T-helper 17 cell (primary cell): Measurements from ENCODE around the gene EEA1. TPM values are rescaled to one million over a fixed set of nuclear protein-coding genes. Genes with fewer than 3 reads are reported as not detected.

Experiments used
- ATAC-seq: fragments of 150-1000 bp; cut with Tn5 transposase; 2 replicates; pipeline ENCODE4 v1.10.0; 2021; ENCODE audit warnings: mild to moderate bottlenecking, moderate library complexity
- DNase-seq, 3 donors: peaks; one replicate each; pipeline versions ENCODE4 v3.0.0 to v3.0.0-alpha.2; 2020 to 2021
- H3K9me3 ChIP-seq: one replicate; pipeline ENCODE4 v1.7.0; 2013; ENCODE audit warnings: low read length, mild to moderate bottlenecking; ENCODE audit not compliant: control insufficient read depth, poor library complexity, severe bottlenecking
- H3K27ac Mint-ChIP-seq: one replicate; pipeline ENCODE4 v1.8.0; 2022; ENCODE audit warnings: mild to moderate bottlenecking, moderate library complexity, mixed read lengths
- H3K27me3 Mint-ChIP-seq: one replicate; pipeline ENCODE4 v1.8.0; 2022; ENCODE audit warnings: mixed read lengths
- H3K36me3 Mint-ChIP-seq: one replicate; pipeline ENCODE4 v1.8.0; 2022; ENCODE audit warnings: low read depth, mixed read lengths
- H3K4me1 Mint-ChIP-seq: one replicate; pipeline ENCODE4 v1.8.0; 2022; ENCODE audit warnings: mild to moderate bottlenecking, mixed read lengths
- H3K4me3 Mint-ChIP-seq: one replicate; pipeline ENCODE4 v1.8.0; 2022; ENCODE audit warnings: mild to moderate bottlenecking, moderate library complexity, mixed read lengths
- total RNA-seq, 4 donors: library from RNA in 2 of 4; stranded (reverse) in 2 of 4; gene quantifications; one replicate each; pipeline ENCODE4 v1.2.3 and lab custom pipeline; 2022 to 2026

The EEA1 gene
- total RNA-seq, 2 donors from 2014 or later, result 13.2 to 16.1 TPM

- Mint-ChIP-seq H3K4me3 (no peak overlapping the region), H3K36me3 (peaks cover 2% of the 10 kb centered on the region), H3K27me3 (no peaks in the 10 kb centered on the region), H3K4me1 (peaks cover 5% of the 10 kb centered on the region), H3K27ac (peak overlapping the region; percentile 21)
- ATAC-seq (no peak), DNase-seq (no peak)
- H3K9me3 ChIP-seq, result no peaks in the 10 kb centered on the region
Observed at GRCh38 chr12:92899386-92900001, 29.6 kb downstream of the EEA1 start.

GRCh38 chr12:92898755-92899154 lies 30.3 kb downstream of the EEA1 start:
- no peak for DNase-seq

DNA sequence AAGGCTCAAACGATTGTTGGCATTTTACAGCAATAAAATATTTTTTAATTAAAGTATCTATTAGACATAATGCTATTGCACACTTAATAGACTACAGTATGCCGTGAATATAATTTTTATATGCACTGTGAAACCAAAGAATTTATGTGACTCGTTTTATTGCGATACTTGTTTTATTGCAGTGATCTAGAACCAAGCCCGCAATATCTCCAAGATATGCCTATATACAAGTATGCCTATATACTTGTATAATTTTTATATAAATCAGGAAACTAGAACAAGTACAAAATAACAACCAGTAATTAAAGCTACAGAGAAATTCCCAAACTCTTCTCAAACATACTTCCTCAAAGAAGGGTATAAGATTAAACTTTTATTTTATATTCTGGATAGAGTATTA lies 31.3 kb downstream of the EEA1 start:
- no peak for DNase-seq
- no peaks in the 10 kb centered on the region for H3K27me3 Mint-ChIP-seq
- H3K36me3 Mint-ChIP-seq, result peaks cover 2% of the 10 kb centered on the region
- peaks cover 5% of the 10 kb centered on the region for H3K4me1 Mint-ChIP-seq
- H3K27ac Mint-ChIP-seq, result no peak overlapping the region
- H3K9me3 ChIP-seq, result no peaks in the 10 kb centered on the region
- ATAC-seq, result no peak
- no peak overlapping the region for H3K4me3 Mint-ChIP-seq

More at GRCh38 chr12:92898755-92899154, 30.3 kb downstream of the EEA1 start:
- no peaks in the 10 kb centered on the region for H3K9me3 ChIP-seq
- ATAC-seq, result no peak
- peaks cover 2% of the 10 kb centered on the region for H3K36me3 Mint-ChIP-seq
- peaks cover 5% of the 10 kb centered on the region for H3K4me1 Mint-ChIP-seq
- no peaks in the 10 kb centered on the region for H3K27me3 Mint-ChIP-seq
- H3K27ac Mint-ChIP-seq, result no peak overlapping the region
- H3K4me3 Mint-ChIP-seq, result no peak overlapping the region

DNA sequence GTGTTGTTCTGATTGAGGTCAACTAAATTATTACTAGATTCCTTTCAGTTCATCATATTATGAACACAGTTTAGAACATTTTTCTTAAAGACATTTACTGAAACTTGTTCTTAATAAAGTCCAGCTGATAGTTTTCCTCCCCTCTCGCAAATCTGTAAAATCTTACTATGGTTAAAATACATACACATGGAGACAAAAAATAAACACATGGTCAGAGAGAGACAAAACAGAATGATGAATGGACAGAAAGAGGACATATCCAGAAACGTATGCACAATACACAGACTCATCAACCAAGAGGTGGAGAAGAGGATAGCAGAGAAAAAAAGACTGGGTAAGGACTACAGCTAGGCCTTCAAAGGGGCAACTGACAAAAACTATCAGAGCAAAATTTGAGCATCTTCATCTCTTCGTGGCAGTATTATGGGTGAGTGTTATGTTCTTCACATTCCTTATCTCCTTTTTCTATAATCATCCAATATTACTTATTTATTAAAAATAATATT lies 38.4 kb downstream of the EEA1 start:
- no peak for DNase-seq
- no peak overlapping the region for H3K4me3 Mint-ChIP-seq
- ATAC-seq, result no peak
- H3K9me3 ChIP-seq, result no peaks in the 10 kb centered on the region
- H3K27me3 Mint-ChIP-seq, result no peaks in the 10 kb centered on the region
- H3K27ac Mint-ChIP-seq, result peak overlapping the region; percentile 41
- peaks cover 11% of the 10 kb centered on the region for H3K4me1 Mint-ChIP-seq
- peaks cover 9% of the 10 kb centered on the region for H3K36me3 Mint-ChIP-seq

- H3K36me3 Mint-ChIP-seq, result peaks cover 16% of the 10 kb centered on the region
- H3K4me3 Mint-ChIP-seq, result no peak overlapping the region
- ATAC-seq (no peak), DNase-seq (no peak)
- no peak overlapping the region for H3K27ac Mint-ChIP-seq
- H3K27me3 Mint-ChIP-seq, result no peaks in the 10 kb centered on the region
- no peaks in the 10 kb centered on the region for H3K9me3 ChIP-seq
- H3K4me1 Mint-ChIP-seq, result peaks cover 10% of the 10 kb centered on the region
Observed at GRCh38 chr12:92886131-92886530, 43.0 kb downstream of the EEA1 start.

DNA sequence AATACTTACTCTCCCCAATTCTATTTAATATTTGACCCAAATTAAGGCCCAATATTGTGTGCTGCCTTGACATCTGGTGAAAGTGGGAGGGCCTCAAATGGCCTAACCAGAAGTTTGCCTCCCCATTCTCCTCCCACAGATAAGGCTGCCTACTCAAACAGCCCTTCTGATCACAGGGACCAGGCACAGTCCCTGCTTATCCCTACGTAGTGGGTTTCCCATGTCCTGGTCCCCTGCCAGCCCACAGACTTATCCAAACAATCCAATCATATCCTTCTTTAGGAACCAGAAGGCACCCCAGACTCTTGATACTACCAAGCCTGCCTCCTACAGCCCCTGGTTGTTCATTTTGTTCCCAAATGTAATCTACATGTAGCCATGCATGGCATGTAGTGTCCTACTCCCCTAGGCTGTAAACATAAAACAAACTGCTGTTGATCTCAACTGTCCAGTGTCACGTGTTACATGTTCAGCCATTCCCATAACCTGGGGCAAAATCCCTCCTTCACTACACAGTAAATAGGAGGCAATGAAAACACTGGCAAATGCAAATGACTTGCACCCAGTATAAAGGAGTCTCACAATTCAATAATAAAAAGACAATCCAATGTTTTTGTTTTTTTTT lies 49.3 kb downstream of the EEA1 start:
- no peaks in the 10 kb centered on the region for H3K9me3 ChIP-seq
- no peak for ATAC-seq
- Mint-ChIP-seq H3K4me1 (peaks cover 13% of the 10 kb centered on the region), H3K36me3 (peaks cover 14% of the 10 kb centered on the region), H3K27me3 (no peaks in the 10 kb centered on the region), H3K4me3 (no peak overlapping the region), H3K27ac (no peak overlapping the region)
- DNase-seq, result no peak

DNA sequence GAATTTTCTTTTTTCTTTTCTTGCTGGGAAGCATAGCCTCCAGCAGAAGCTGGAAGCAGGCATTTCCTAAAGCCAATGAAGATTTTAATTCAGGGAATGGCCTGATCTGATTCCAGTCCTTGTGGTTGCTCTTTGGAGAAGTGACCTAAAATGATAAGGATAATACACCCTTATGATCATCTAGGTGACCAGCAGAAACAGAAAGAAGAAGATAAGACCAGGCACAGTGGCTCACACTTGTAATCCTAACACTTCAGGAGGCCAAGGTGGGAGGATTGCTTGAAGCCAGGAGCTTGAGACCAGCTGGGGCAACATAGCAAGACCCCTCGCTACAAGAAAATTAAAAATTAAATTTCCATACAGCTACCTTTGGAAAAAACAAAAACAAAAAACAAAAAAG lies 51.2 kb downstream of the EEA1 start:
- Mint-ChIP-seq H3K27ac (no peak overlapping the region), H3K4me1 (peaks cover 17% of the 10 kb centered on the region), H3K4me3 (no peak overlapping the region)

GRCh38 chr12:92876496-92876895 lies 52.6 kb downstream of the EEA1 start:
- ATAC-seq, result no peak
- H3K27ac Mint-ChIP-seq, result no peak overlapping the region
- no peaks in the 10 kb centered on the region for H3K9me3 ChIP-seq
- peaks cover 17% of the 10 kb centered on the region for H3K4me1 Mint-ChIP-seq
- DNase-seq, result no peak
- no peaks in the 10 kb centered on the region for H3K27me3 Mint-ChIP-seq
- H3K36me3 Mint-ChIP-seq, result peaks cover 14% of the 10 kb centered on the region
- H3K4me3 Mint-ChIP-seq, result no peak overlapping the region

More for the DNA sequence above, 51.2 kb downstream of the EEA1 start:
- no peaks in the 10 kb centered on the region for H3K9me3 ChIP-seq
- ATAC-seq (no peak), DNase-seq (no peak)
- H3K27me3 Mint-ChIP-seq, result no peaks in the 10 kb centered on the region
- H3K36me3 Mint-ChIP-seq, result peaks cover 14% of the 10 kb centered on the region

GRCh38 chr12:92871116-92871515 lies 58.0 kb downstream of the EEA1 start:
- no peak overlapping the region for H3K4me3 Mint-ChIP-seq
- no peak overlapping the region for H3K27ac Mint-ChIP-seq
- H3K27me3 Mint-ChIP-seq, result no peaks in the 10 kb centered on the region
- peaks cover 3% of the 10 kb centered on the region for H3K36me3 Mint-ChIP-seq
- peaks cover 15% of the 10 kb centered on the region for H3K4me1 Mint-ChIP-seq
- DNase-seq, result no peak
- no peaks in the 10 kb centered on the region for H3K9me3 ChIP-seq
- ATAC-seq, result no peak

DNA sequence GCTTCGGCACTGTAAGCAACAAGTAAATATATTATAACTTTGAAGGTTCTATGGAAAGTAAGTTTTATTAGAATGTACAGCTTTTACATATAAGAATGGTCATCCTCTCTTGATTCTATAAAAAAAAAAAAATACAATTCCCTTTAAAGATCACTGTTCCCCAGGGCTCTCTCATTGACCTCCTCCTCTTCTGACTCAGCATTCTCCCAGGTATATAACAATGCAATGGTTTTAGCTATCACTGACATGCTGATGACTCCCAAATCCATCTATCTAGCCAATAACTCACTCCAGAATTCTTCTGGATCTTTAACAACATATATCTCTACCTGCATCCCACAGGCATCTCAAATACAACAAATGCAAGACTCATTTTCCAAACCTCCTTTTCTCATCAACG lies 62.7 kb downstream of the EEA1 start:
- no peaks in the 10 kb centered on the region for H3K27me3 Mint-ChIP-seq
- H3K4me3 Mint-ChIP-seq, result no peak overlapping the region
- ATAC-seq, result no peak
- no peak for DNase-seq
- H3K36me3 Mint-ChIP-seq, result peaks cover 3% of the 10 kb centered on the region
- no peaks in the 10 kb centered on the region for H3K9me3 ChIP-seq
- H3K27ac Mint-ChIP-seq, result no peak overlapping the region
- H3K4me1 Mint-ChIP-seq, result peaks cover 9% of the 10 kb centered on the region

DNA sequence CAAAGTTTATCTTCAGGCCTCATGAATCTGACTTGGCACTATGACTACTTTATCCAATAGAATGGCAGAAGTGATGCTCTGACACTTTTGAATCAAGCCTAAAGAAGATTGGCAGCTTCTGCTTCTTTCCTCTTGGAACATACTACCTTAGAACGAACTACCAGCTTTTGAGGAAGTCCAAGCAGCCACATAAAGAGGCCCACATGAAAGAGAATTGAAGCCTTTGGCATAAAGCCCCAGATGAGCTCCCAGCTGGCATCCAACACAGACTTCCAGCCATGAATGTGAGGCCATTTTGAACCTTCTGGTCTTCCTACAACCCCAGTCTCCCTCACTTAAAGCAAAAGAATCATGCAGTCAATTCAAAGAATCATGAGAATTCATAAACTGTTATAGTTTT lies 65.8 kb downstream of the EEA1 start:
- H3K27me3 Mint-ChIP-seq, result no peaks in the 10 kb centered on the region

DNA sequence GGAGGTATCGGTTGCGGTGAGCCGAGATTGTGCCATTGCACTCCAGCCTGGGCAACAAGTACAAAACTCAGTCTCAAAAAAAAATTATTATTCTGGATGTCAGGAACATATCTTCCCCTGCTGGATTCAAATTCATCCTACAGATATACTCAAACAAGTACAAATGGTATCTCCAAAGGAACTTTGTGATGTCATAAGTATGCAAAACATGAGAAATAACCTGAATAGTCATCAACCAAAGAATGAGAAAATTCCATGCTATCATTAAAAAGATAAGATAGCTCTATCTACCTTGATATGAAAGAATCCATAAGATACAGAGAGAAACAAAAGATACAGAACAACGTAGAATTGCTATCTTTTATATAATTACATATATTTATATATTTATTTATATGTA lies 67.7 kb downstream of the EEA1 start:
- no peaks in the 10 kb centered on the region for H3K9me3 ChIP-seq
- DNase-seq (no peak), ATAC-seq (no peak)
- Mint-ChIP-seq H3K4me1 (peaks cover 8% of the 10 kb centered on the region), H3K27me3 (no peaks in the 10 kb centered on the region), H3K4me3 (no peak overlapping the region), H3K27ac (no peak overlapping the region), H3K36me3 (peaks cover 8% of the 10 kb centered on the region)

More for the DNA sequence above, 65.8 kb downstream of the EEA1 start:
- H3K9me3 ChIP-seq, result no peaks in the 10 kb centered on the region
- DNase-seq (no peak), ATAC-seq (no peak)
- Mint-ChIP-seq H3K36me3 (peaks cover 5% of the 10 kb centered on the region), H3K4me1 (peaks cover 8% of the 10 kb centered on the region), H3K4me3 (no peak overlapping the region), H3K27ac (no peak overlapping the region)

- Mint-ChIP-seq H3K27me3 (no peaks in the 10 kb centered on the region), H3K36me3 (peaks cover 8% of the 10 kb centered on the region), H3K4me3 (no peak overlapping the region), H3K27ac (no peak overlapping the region), H3K4me1 (peaks cover 8% of the 10 kb centered on the region)
- DNase-seq (no peak), ATAC-seq (no peak)
- H3K9me3 ChIP-seq, result no peaks in the 10 kb centered on the region
Observed at GRCh38 chr12:92860521-92860920, 68.6 kb downstream of the EEA1 start.
